Middle frontal gyrus (tissue), 1 donor: Measurements from ENCODE around the gene CDC42EP3.

Experiments used
- DNase-seq: peaks from one replicate; pipeline ENCODE4 v3.0.0-alpha.2; 2015; ENCODE audit warnings: low spot score; ENCODE audit errors: extremely low spot score

CDC42EP3 gene, protein sequence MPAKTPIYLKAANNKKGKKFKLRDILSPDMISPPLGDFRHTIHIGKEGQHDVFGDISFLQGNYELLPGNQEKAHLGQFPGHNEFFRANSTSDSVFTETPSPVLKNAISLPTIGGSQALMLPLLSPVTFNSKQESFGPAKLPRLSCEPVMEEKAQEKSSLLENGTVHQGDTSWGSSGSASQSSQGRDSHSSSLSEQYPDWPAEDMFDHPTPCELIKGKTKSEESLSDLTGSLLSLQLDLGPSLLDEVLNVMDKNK

DNA sequence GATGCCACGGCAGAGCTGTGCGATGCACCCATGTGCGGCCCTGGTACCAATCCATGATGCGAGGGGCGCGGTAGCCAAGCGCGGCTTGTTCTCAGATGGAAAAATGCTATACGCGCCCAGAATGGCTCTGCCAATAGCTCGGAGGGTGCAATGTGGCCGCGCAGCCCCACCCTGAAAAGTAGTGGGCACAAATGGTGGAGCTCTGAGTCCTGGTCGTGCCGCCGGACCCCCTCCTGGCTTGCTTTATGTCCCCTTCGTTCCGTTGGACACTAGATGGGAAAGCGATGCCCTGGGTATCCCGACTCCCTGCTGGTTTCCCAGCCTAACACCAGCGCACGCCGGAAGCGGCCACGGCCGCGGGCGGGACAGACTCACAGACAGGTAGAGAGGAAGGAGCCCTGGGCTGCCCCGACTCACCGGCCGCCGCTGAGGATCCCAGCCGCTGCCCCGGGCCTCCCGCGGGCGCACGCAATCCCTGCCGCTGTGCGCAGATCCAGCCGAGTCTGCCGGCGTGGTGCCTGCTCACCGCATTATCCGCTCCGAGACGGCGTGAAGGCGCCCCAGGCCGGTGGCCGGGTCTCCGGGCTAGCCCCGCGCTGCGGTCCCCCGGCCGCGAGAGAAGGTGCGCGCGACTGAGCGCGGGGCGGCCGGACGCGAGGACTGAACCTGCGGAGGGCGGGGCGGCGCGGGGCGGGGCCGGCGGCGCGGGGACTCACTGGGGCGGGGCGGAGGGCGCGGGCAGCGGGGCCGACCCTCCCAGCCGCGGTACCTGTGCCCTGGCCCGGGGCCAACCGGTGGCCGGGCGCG lies at the start of gene CDC42EP3:
Gene CDC42EP3, minus strand, starts transcription at position 634 of the 807 bp plus-strand sequence. CDS start 25,055 bp downstream, outside the sequence.
- DNase-seq = no peak

DNA sequence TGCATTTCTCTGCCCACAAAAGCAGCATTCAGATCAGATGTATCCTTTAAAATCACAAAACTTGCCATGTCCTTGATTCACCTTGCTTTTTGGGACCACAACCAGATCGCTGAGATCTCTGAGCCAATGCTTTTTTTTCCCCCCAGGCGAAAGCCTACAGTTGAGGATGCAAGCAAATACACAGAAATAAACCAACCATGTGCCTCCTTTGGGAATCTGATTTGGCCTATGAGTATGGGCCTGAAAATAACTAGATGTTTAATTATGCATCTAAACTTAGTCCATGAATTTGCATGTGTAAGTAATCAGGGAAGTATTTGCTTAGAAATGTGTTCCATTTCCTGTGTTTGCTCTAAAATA lies 49.7 kb upstream of the CDC42EP3 start:
- no peak for DNase-seq

DNA sequence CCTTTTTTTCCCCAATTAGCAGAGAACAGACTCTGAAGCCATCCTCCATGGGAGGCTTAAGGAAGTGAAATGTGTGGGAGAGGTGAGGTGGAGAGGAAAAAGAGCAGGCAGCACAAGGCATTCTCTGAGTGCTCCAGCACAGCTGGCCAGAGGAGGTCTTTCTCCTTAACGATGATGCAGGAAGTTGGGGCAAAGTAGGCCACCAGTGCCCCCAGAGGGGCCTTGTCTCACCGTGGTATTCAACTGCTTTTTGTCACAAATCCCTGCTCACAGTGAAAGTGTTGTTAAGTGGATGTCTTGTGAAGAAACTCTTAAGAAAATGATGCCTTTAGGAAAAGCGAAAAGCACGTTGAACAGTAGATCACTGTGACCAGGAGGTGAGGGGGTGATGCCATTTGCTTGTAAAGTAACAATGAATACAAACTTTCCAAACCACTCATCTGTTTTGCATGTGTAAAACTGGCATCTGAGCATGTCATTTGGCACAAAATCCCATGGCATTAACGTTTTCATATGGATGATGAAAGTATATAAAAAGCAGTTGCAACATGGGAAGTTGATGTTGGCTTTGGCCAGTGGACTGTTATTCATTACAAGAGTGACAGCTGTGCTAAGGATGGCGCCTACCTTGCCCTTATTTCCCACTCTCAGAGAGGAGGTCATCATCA lies 49.2 kb upstream of the CDC42EP3 start:
- no peak for DNase-seq

DNA sequence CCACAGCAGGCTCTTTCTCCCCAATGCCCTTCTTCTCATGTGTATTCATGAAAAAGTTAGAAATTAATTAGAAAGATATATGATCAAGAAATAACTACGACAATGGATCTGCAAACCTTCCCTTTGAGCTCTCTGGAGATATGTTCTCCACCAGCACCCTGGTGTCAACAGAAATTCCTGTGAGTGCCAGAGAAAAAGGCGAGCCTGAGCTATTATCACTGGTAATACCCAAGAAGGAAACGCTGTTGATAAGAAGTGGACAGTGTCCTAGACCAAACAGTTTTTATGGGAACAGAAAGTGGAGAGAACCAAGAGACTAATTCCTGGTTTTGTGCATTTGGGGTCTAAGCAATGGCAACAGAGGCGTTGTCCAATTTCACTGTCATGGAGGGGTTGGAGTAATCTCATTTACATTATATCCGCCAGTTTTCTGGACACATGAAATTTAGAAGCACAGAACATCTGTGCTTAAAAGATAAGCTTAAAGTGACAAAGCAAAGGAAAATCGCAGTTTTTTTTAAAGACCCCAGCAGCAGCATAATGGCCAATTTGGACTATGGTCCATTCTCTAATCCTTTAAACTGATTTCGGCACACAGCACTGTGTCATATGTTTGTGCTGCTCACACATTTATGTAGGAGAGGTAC lies 47.2 kb upstream of the CDC42EP3 start:
- DNase-seq = no peak

DNA sequence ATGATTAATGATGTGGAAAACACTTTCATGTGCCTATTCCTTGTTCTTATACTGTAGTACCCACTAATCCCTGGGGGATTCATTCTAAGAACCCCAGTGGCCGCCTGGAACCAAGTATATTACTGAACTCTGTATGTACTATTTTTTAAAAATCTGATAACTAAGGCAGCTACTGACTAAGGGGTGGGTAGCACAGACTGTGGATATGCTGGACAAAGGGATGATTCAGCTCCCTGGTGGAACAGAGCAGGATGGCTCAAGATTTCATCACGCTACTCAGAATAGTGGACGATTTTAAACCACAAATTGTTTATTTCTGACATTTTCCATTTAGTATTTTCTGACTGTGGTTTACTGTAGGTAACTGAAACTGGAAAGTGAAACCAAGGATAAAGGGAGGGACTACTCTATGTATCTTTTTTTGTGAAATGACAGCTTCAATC lies 41.8 kb upstream of the CDC42EP3 start:
- DNase-seq = no peak

DNA sequence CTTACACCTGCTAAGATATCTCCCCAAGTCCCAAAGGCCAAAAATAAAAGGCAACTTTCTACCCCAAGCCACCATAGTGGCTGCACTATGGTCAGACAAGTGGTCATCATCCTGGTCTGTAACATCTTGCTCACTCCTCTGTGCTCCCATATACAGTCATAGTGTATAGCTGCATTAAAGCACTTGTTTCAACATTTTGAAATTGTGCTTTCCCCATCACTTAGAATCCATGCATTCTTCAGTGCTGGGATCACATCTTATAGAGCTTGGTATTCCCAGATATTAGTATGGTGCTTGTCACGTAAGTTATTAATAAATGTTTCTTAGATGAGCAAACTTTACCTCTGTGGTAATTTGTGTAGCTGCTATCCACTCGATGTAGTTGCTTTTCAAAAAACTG lies 40.4 kb upstream of the CDC42EP3 start:
- no peak for DNase-seq

DNA sequence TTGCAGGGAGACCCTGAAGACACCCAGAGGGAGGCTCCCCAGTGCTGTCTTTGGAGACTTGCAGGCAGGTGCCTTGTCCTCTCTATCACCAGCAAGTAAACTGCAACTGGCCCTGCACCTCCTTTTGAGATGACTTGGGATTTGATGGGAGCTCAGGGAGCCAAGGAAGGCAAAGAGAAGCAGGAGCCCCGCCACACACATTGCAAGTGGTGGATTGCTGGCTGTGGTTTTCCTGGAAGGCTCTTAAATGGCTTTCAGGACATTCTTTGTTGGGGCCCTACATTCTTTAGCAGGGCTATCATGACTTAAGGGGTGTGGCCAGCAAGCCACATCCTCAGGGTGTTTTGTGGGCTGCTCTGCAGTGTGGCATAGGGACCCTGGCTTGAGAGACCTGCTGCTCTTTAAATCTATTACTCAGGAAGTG lies 39.9 kb upstream of the CDC42EP3 start:
- no peak for DNase-seq

DNA sequence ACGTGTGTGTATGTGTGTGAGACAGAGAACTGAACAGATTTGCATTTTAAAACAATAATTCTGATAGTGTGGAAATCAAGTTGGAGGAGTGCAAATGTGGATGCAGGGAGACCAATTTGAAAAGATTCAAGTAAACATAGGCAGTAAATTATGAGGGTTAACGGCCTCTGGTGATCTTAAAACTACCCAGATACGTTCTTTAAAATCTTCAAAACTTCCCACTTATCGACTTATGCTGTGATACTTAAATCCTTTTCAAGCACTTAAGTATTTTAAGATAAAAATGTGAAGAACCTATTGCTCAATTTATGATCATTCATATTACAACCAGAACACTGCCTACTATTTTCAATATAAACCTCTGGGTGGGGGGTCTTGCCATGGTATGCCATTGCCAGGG lies 37.7 kb upstream of the CDC42EP3 start:
- DNase-seq = no peak

DNA sequence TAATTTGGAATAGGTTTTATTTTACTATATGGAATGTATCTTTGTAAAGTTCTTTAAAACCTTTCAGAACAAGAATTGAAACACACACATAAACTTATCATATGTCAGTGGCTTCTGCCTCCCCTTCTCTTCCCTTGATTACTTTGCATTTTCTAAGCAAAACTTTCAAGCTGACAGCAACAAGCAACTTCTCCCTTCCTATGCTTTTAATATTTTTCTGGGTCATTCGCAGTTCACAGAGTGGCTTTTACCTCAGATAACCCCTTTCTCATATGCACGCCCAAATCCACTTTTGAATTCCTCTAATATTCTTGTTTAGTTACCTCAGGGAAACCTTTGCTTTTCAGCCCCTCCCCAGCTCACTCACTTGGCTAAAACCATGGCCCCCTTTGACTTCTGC lies 36.7 kb upstream of the CDC42EP3 start:
- DNase-seq = no peak

DNA sequence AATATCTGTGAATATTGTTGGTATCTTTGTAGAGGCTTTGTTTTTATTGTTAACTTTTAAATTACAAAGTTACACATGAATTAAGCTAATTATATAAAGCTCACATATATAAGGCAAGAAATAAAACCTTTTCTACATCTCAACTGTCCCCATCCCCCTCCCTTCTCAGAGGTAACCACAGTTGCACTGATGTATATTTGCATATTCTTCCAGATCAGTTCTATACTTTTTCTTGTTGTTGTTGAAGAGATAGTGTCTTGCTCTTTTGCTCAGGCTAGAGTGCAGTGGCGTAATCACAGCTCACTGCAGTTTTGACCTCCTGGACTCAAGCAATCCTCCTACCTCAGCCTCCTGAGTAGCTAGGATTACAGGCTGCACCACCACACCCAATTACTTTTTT lies 36.0 kb upstream of the CDC42EP3 start:
- no peak for DNase-seq

DNA sequence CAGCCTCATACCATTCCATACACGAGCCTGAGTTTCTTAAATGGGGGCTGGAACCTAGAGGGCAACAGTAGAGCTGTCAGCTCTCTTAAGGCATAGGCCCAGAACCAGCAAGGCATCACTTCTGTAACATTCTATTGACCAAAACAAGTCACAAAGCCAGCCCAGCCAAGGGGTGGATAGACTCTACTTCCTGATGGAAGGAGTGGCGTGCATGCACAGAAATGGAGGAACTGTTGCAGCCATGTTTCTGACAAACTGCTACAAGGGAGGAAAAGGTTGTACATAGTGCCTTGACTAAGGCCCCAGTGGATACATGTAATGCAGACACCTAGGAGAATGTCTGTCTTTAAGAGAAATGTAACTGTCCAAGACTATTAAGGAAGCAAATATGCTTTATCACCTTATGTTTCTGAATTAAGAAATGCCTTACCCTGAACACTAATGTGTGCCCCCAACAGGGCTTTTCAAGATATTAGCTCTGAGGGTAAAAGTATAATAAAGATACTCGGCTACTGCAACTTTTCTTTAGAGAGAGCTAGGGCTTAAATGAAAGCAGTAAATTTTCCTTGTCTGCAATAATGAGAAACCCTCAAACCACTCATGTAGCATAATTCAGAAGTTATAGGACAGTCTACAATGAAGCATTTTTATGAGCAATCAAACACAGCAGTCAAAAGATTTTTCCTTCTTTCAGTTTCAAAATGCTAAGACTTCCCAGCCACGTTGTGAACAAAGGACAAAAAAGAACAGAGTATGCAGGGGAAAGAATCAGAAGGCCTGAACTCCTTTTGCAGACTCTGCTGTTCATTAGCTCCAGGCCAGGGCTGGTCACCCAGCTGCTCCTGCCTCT lies 35.1 kb upstream of the CDC42EP3 start:
- no peak for DNase-seq

DNA sequence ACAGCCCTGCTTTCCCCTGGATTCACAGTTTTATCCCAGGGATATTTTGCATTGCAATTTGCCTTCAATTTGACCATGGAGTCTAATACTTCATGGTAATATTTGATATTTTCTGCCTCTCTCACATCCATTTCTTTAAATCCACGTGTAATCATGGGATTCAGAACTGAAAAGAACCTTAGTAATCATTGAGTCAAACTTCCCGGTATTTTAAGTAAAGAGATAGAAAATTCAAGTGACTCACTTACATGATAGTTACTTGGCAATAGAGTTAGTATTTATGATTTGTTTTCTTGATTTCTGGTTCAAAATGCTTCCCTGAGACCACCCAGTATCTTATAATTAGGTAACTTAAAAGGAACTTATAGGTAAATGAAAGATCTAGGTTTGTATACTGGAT lies 33.7 kb upstream of the CDC42EP3 start:
- no peak for DNase-seq

DNA sequence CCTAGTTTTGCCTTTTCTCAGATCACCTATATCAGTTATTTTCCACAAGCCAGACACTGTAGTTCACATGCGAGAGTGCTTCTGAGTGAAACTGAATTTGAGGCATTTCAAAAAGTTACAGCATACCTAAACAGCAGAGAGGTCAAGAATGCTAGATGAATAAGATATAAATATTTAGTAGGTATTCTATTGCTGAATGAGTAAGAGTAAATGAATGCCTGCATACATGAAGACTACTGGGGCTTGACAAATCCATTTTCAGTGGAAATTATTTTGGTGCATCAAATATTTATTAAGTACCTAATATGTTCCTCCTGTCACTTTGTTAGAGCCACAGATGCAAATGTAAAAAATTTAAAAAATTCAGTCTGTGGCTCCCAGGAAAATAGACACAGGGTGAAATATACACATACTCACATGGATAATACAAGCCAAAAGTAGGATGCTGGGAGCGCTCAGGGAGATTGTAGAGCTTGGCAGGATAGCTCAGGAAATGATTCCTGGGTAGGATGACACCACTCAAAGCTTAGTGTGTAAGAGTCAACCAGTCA lies 27.6 kb upstream of the CDC42EP3 start:
- DNase-seq = no peak

DNA sequence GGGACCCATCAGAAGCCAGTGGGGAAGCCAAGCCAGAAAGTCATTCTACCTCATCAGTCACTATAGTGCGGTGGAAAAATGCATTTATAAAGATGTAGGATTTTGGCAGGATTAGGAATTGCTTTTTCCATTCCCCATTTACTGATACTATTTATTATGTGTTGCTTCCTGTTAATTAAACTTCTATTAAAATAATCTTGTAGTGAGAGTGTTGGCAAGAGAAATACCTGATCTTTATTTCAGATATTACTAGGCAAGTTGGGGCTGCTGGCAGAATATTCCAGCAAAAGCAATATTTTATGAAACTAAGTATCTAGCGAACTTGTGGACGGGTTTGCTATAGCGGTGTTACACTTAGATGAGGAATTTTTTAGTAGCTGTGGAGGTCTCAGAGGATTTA lies 23.9 kb upstream of the CDC42EP3 start:
- no peak for DNase-seq

DNA sequence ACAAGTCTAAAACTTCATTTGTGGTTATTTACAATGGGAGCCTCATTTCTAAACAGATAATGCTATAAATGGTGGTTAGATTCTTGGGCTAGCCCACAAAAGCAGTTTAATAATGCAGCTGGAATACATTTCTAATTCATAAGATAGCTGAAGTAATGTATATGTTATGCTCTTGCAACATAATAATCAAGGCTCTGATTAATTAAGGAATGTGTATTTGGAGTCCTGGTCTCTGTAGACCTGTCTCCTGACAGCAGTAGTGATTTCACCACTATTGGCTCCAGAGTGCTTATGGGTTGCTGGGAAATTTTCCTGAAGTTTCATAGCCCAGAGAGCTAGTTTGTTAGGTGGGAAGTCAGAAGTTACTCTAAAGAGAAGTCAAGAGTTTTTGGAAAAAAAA lies 21.3 kb upstream of the CDC42EP3 start:
- no peak for DNase-seq

DNA sequence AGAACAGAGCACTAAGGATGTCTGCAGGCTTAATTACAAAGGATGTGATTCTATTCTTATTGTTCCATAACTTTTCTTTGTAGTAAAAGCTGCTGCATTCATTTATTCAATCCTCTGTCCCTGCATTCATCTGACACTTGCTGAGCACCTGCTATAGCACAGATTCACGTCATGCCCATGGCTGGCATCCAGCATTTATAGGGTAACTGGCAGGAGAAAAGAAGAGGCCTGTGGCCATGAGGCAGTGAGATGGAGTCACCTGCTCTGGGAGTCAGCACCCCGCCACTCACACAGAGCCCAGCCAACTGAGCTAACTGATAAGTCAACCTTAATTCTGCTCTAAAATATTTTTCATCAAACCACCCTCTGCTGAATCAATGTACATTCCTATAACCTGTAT lies 18.3 kb upstream of the CDC42EP3 start:
- no peak for DNase-seq

DNA sequence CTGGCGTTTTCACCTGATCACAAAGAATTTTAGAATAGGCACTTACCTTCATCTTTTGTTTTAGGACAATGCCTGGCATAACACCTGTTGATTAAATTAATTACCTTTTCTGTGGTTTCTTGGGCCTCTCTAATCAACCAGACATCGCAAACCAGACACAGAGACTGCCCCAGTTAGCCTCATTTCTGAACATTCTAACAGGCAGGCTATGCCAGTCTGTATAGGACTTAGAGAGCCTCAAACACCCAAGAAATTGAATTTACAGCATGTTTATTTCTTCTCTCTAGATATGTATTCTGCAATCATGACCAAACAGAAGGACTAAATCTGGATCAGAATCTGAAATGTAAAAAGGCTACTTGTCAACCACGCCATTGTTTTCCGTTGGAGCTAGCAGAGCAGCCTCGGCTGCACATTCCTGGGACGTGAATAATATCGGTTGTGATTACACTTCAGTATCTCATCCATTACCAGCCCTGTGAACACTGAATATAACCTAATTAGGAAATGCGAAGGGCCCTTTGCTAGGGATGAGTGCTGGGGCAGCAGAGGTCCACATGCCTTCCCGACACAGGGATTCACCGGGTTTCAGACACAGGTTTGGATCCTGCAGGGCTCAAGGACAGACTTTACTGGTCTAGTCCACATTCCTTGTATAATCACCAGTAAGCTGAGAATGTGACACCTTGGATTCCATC lies 17.5 kb upstream of the CDC42EP3 start:
- no peak for DNase-seq

DNA sequence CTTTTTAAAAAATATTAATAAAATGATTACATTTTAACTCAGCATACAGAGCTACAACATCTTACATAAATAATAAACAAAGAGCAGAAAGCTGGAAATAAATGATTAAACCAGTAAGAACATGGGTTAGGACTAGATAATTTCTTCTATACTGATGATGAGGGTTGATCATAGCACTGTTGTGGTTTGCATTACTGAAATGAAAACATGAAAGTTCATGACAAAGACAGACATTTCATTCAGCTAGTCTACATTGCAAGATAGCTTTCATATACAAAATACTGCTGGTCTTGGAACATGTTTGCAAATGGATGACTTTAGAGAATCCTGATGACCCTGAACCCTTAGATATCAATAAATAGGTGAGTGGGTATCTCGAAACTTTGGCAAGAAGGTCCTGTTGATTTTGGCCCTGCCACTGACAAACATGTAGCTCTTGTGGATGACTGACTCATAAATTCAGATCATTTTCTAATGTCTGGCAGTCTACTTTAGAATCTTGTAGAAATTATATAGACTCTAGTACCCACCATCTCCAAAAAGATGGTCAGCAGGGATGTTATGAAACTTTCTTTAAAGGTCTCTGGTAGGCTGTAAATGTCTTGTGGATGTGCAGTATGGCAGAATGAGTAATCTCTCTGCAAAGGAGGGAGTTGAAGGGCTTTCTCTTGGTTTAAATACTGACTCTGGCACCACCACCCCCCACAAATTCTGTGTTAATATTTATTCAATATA lies 15.5 kb upstream of the CDC42EP3 start:
- no peak for DNase-seq

DNA sequence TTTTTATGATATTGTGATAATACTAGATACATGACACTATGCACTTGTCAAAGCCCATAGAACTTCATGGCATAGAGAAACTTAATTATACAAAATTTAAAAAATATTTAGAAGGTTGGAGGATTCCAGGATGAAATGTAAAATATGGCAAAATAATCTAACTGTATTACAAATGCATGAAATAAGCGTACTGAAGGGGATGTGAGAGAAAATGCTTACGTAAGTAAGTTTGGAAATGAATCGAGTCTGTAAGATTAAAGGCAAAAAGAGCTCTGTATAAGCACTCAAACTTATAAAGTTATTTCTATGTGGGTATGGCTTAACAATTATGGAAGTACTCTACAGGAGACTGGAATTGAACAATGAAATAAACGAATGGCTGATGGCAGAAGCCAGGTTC lies 13.4 kb upstream of the CDC42EP3 start:
- DNase-seq = no peak
